Measurements from ENCODE around the gene VRK2.
"Not testable (repeated sequence)": the region's sequence is repeated elsewhere in the genome, so short reads cannot be mapped to it uniquely, and the experiment has no call there.

The VRK2 gene

DNA sequence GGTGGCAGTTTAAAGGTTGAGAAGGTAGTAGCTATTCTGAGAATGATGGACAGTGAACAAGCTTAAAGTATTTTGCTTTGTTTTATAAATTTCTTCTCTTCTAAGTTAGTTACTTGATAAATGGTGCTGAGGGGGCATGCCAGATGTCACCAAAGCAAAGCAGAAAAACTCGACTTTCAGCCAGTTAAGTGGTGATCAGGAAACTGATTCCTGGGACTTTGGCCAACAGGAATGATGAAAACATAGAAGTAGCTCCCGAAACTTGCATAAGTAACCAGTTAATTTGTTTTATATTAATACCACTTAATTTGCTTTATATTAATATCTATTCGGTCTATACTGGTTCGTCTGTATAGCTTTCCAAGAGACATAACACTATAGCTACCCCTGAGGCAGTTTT lies 111.9 kb downstream of the VRK2 start:
- no peak for DNase-seq (ENCODE audit: low read depth in 2 of 2)

DNA sequence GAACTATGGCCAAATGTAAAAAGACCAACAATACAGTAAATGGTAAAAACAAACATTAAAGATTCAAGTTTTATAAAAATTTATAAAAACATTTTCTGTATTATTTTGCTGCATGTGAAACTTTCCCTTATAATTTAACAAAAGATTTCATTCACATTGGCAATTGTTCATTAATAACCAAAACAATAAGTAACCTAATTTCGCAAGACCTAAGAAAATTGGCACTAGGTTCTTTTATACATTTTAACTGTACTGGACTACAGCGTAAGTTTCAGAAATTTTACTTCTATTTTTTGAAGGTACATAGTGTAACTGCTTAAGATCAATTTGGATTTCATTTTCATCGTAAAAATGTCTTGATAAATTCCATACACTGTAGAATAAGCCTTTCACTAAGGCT lies 117.3 kb downstream of the VRK2 start:
- no peak for DNase-seq (ENCODE audit: low read depth in 2 of 2)

- not testable (repeated sequence) for DNase-seq (ENCODE audit: low read depth in 2 of 2)
These were observed 121.5 kb downstream of the VRK2 start for GRCh38 chr2:58168130-58168529.

GRCh38 chr2:58169845-58170244 lies 123.2 kb downstream of the VRK2 start:
- DNase-seq (ENCODE audit: low read depth in 2 of 2), result not testable (repeated sequence)

- DNase-seq (ENCODE audit: low read depth in 2 of 2), result not testable (repeated sequence)
These were observed 123.8 kb downstream of the VRK2 start for GRCh38 chr2:58170334-58170933.

- DNase-seq (ENCODE audit: low read depth in 2 of 2), result not testable (repeated sequence)
These were observed 125.2 kb downstream of the VRK2 start for GRCh38 chr2:58171831-58172230.

DNA sequence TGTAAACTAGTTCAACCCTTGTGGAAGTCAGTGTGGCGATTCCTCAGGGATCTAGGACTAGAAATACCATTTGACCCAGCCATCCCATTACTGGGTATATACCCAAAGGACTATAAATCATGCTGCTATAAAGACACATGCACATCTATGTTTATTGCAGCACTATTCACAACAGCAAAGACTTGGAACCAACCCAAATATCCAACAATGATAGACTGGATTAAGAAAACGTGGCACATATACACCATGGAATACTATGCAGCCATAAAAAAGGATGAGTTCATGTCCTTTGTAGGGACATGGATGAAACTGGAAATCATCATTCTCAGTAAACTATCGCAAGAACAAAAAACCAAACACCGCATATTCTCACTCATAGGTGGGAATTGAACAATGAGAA lies 130.6 kb downstream of the VRK2 start:
- not testable (repeated sequence) for DNase-seq (ENCODE audit: low read depth in 2 of 2)

- not testable (repeated sequence) for DNase-seq (ENCODE audit: low read depth in 2 of 2)
These were observed 133.6 kb downstream of the VRK2 start for GRCh38 chr2:58180175-58180574.

DNA sequence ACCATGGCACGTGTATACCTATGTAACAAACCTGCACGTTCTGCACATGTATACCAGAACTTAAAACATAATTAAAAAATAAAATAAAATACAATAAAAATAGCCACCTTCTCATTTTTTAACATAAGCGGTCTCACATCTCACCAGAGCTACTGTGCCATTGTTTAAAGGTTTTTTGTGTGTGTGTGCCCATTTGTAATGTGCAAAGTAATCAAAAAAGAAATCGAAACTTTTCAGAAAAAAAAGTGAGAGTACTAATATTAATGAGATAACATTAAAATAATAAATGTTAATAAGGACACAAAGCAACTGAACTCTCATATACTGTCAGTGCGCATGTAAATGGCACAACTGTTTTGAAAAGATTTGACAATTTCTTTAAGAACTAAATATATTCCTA lies 134.0 kb downstream of the VRK2 start:
- DNase-seq (ENCODE audit: low read depth in 2 of 2), result no peak

- DNase-seq (ENCODE audit: low read depth in 2 of 2), result no peak
These were observed 135.9 kb downstream of the VRK2 start for GRCh38 chr2:58182527-58182926.

- DNase-seq (ENCODE audit: low read depth in 2 of 2), result no peak
These were observed 139.9 kb downstream of the VRK2 start for GRCh38 chr2:58186501-58186900.

- DNase-seq (ENCODE audit: low read depth in 2 of 2), result not testable (repeated sequence)
These were observed 140.4 kb downstream of the VRK2 start for GRCh38 chr2:58187022-58187421.

GRCh38 chr2:58194458-58194857 lies 147.9 kb downstream of the VRK2 start:
- DNase-seq (ENCODE audit: low read depth in 2 of 2), result no peak

GRCh38 chr2:58195662-58196061 lies 149.1 kb downstream of the VRK2 start:
- DNase-seq (ENCODE audit: low read depth in 2 of 2), result no peak

- no peak for DNase-seq (ENCODE audit: low read depth in 2 of 2)
These were observed 151.3 kb downstream of the VRK2 start for GRCh38 chr2:58197894-58198293.

DNA sequence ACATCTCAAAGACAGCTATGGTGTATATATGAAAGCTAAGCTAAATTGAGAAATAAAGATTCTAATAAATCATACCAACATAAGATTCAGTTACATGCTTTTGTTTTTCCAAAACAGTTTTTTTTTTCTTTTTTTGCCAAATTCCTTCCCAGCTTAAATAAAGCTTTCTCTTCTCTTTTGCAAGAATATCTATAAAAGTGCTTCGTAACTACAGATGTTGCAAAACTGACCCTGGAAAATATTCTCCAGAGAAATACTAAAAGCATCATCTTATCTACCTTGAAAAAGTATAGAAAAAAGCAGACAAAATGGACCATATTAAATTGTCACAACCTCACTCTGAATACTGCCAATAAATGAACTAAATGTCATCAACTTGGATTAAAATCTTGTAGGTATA lies 155.8 kb downstream of the VRK2 start:
- DNase-seq (ENCODE audit: low read depth in 2 of 2), result no peak

- DNase-seq (ENCODE audit: low read depth in 2 of 2), result no peak
These were observed 156.4 kb downstream of the VRK2 start for GRCh38 chr2:58203018-58203417.

DNA sequence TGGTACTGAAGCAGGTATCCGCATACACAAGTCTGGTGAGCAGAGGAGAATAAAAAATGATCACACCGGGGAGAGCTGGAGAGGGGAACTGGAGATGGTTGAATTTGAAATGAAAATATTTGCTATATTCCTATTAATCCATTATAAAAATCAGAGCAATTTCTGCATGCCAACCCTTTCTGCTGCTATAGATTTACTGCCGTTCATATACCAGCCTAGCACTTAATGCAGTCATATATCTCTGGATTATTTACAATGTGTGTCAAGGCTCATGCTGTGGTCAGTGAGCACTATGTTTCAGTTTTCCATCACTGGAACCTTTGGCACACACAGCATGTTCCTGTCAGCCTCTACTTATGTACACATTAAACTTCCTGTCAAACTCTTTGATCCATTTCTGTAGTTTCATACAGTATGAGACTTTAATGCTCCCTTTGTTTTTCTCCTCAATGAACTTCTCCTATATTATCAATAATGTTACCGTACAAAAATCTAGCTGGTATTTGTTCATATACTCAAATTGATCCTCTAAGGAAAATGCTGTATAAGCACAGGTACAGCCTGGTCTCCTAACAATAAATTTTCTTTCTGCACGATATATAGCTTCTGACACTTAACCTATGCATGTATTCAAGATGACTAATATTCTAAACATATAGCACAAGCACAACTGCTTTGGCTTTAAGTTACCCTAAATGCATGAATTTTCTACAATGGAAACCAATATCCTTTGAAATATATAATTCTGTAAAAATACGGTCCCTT lies 157.8 kb downstream of the VRK2 start:
- no peak for DNase-seq (ENCODE audit: low read depth in 2 of 2)

- no peak for DNase-seq (ENCODE audit: low read depth in 2 of 2)
These were observed 160.2 kb downstream of the VRK2 start for GRCh38 chr2:58206785-58207184.

GRCh38 chr2:58207189-58207588 lies 160.6 kb downstream of the VRK2 start:
- no peak for DNase-seq (ENCODE audit: low read depth in 2 of 2)
